AG04450 (cell line): ENCODE measurements around the gene SPRING1. TPM values are rescaled to one million over a fixed set of nuclear protein-coding genes. Genes with fewer than 3 reads are reported as not detected.

ENCODE experiments used
- CTCF ChIA-PET: fragments of 300-600, 350-600 bp; formaldehyde crosslinking; extraction: SDS; loops from one replicate; lab custom pipeline; 2022; ENCODE audit warnings: antibody characterized with exemption, inconsistent platforms; lab: Charles Lee
- POLR2A ChIA-PET: fragments of 350-600 bp; formaldehyde crosslinking; extraction: SDS; loops from one replicate; lab custom pipeline; 2021; ENCODE audit warnings: antibody characterized with exemption, inconsistent platforms; lab: Yijun Ruan, JAX
- DNase-seq: peaks from one replicate; pipeline ENCODE4 v3.0.0-alpha.2; 2011; ENCODE audit warnings: low read depth, low spot score
- H3K27ac ChIP-seq: one replicate; pipeline ENCODE4 v1.5.1; 2012; ENCODE audit warnings: low read depth, low read length, control low read depth
- H3K27me3 ChIP-seq: one replicate; pipeline ENCODE4 v1.6.0; 2012; ENCODE audit warnings: low read length; ENCODE audit not compliant: control insufficient read depth, insufficient read depth
- H3K4me3 ChIP-seq: 2 replicates; pipeline ENCODE4 v1.5.1; 2011; ENCODE audit warnings: mild to moderate bottlenecking, low read depth, low read length, control low read depth
- H3K9me3 ChIP-seq: 2 replicates; pipeline ENCODE4 v1.5.1; 2012; ENCODE audit warnings: low read length; ENCODE audit not compliant: control insufficient read depth, insufficient read depth
- polyA plus RNA-seq: library from polyadenylated mRNA; depleted of rRNA; stranded (reverse); fragments of >200 nt; gene quantifications from 2 replicates; pipeline ENCODE4 v1.2.3, GENCODE V29; 2011; rRNA removed
- small RNA-seq: library from RNA; depleted of rRNA; stranded (forward); fragments of <200 nt; gene quantifications from one replicate; pipeline ENCODE3, GENCODE V24; 2012; ENCODE audit warnings: low read depth; ENCODE audit not compliant: insufficient read length
- TF ChIP-seq, protein P1 (sequence below): IDR thresholded peaks from 2 replicates; pipeline ENCODE4 v1.5.1; 2011; ENCODE audit warnings: low read depth, low read length, control low read depth, inconsistent platforms

The SPRING1 gene
- polyA plus RNA-seq, 1 experiment = 15.5 TPM

DNA sequence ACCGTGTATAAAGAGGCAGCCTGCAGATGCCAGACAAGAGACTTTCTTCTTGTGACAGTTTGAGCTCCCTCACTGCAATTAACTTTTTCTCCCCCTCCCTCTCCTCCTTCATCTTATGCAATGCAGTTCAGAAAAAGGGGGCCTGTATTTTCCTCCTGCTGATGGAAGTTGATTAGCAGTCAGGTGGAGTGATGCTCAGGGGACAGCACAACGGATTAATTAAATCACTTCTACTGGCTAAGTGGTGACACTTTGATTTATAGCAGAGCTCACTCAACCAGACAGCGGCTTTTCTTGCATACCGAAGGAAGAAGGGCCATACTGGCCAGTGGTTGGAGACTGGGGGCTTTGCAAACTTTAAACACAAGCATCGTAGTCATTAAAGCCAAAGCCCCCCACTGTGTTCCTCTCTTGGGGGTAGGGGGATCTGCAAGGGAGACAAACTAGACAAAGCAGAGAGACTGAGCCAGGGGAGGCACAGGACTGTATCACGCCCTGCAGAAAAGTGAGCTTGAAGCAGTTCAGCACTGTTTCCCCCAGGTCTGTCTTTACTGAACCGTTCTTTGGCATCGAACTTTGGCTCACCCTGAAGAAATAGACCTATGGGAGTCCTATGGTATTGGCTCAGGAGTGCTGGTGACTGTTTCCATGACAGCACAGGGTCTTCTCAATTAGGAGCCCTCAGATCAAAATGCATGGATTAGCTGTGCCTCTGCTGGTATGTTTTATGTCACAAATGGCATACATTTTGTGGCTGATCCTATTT lies 47.7 kb downstream of the SPRING1 start:
- Histone ChIP-seq H3K4me3 (no peak overlapping the region), H3K27ac (no peak overlapping the region), H3K27me3 (peaks cover 49% of the 10 kb centered on the region), H3K9me3 (no peaks in the 10 kb centered on the region)
- POLR2A ChIA-PET = no interaction called here
- CTCF ChIA-PET = interaction anchor here (0.6 to 1.0 kb wide), 2 partner anchors 13 to 235 kb away, joined by 3 to 4 read pairs; no protein-coding TSS in a partner anchor
- TF ChIP-seq, protein P1, sequence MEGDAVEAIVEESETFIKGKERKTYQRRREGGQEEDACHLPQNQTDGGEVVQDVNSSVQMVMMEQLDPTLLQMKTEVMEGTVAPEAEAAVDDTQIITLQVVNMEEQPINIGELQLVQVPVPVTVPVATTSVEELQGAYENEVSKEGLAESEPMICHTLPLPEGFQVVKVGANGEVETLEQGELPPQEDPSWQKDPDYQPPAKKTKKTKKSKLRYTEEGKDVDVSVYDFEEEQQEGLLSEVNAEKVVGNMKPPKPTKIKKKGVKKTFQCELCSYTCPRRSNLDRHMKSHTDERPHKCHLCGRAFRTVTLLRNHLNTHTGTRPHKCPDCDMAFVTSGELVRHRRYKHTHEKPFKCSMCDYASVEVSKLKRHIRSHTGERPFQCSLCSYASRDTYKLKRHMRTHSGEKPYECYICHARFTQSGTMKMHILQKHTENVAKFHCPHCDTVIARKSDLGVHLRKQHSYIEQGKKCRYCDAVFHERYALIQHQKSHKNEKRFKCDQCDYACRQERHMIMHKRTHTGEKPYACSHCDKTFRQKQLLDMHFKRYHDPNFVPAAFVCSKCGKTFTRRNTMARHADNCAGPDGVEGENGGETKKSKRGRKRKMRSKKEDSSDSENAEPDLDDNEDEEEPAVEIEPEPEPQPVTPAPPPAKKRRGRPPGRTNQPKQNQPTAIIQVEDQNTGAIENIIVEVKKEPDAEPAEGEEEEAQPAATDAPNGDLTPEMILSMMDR = no peak
- DNase-seq = no peak

DNA sequence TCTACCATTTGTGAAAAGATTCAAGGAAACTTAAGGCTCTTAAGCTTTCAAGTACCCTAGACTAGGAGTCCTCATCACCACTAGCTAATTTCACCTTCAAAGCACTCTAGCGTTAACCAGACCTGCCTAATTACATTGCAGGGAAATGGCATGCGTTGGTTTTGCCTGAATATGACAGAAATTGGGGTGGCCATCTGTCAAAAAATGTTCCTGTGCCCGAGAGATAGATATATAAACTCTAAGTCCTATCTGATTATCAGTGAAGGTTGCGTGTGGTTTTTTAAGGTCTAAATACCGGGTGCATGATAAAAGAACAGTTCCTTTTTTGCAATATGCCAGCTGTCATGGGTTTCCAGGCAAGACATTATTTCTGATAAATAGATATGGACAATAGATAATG lies 48.3 kb downstream of the SPRING1 start:
- CTCF ChIA-PET = interaction anchor here (0.6 to 1.0 kb wide), 2 partner anchors 14 to 235 kb away, joined by 3 to 4 read pairs; no protein-coding TSS in a partner anchor
- no peak for DNase-seq

More for the DNA sequence above, 48.3 kb downstream of the SPRING1 start:
- no peak overlapping the region for H3K4me3 ChIP-seq
- H3K27me3 ChIP-seq = peaks cover 44% of the 10 kb centered on the region
- TF ChIP-seq, protein P1 = no peak
- POLR2A ChIA-PET = no interaction called here
- H3K9me3 ChIP-seq = no peaks in the 10 kb centered on the region
- H3K27ac ChIP-seq = no peak overlapping the region

Small RNA genes lying within 50 kb of the gene (small RNA-seq; reads per million reads assigned to genes)
- gene RNU6-558P = not detected

Other genes with a start within 250 kb of the SPRING1 start
- gene MAP1LC3B2, start 178.7 kb downstream of the SPRING1 start, polyA plus RNA-seq = 3.1 and 3.8 TPM in 2 replicates
- 2.1 and 2.3 TPM in 2 replicates for gene RNFT2, start 246 bp upstream of the SPRING1 start, polyA plus RNA-seq
- not detected in 2 replicates for gene HRK, start 143.4 kb upstream of the SPRING1 start, polyA plus RNA-seq
- gene FBXW8, start 172.9 kb upstream of the SPRING1 start, polyA plus RNA-seq = 23.0 and 24.5 TPM in 2 replicates